ENCODE data around the gene GLB1L3.
A peak's percentile ranks its signal among the peaks of the same experiment; 100 is the strongest.
"Not testable (repeated sequence)": the region's sequence is repeated elsewhere in the genome, so short reads cannot be mapped to it uniquely, and the experiment has no call there.

Gene GLB1L3

GRCh38 chr11:134317103-134317502 is 40.9 kb downstream of the GLB1L3 start:
- no peak for DNase-seq

GRCh38 chr11:134321373-134321772 is 45.2 kb downstream of the GLB1L3 start:
- not testable (repeated sequence) for DNase-seq

- DNase-seq = no peak
Observed at GRCh38 chr11:134322553-134322952, 46.4 kb downstream of the GLB1L3 start.

- no peak for DNase-seq
Observed at GRCh38 chr11:134328433-134328832, 52.3 kb downstream of the GLB1L3 start.

GRCh38 chr11:134330611-134331353 is 54.6 kb downstream of the GLB1L3 start:
- DNase-seq = no peak

- DNase-seq = peak; percentile 29 to 87
Observed at GRCh38 chr11:134331354-134332188, 55.4 kb downstream of the GLB1L3 start, which contains the start of gene GLB1L2. Gene GLB1L2 (plus strand): TSS chr11:134331988. CDS start chr11:134332062, 74 bp downstream.

- DNase-seq = peak in 1 of 2 experiments; percentile 50
Observed at GRCh38 chr11:134332189-134332631, 56.0 kb downstream of the GLB1L3 start.

- DNase-seq = no peak
Observed at GRCh38 chr11:134332782-134333181, 56.6 kb downstream of the GLB1L3 start.

- DNase-seq = no peak
Observed at GRCh38 chr11:134333312-134333711, 57.1 kb downstream of the GLB1L3 start.

GRCh38 chr11:134333946-134334345 is 57.8 kb downstream of the GLB1L3 start:
- no peak for DNase-seq

GRCh38 chr11:134334796-134335571 is 58.8 kb downstream of the GLB1L3 start:
- no peak for DNase-seq

GRCh38 chr11:134337051-134337450 is 60.9 kb downstream of the GLB1L3 start:
- no peak for DNase-seq

GRCh38 chr11:134338068-134338467 is 61.9 kb downstream of the GLB1L3 start:
- DNase-seq = no peak

- DNase-seq = no peak
Observed at GRCh38 chr11:134338654-134339053, 62.5 kb downstream of the GLB1L3 start.

GRCh38 chr11:134339756-134340155 is 63.6 kb downstream of the GLB1L3 start:
- DNase-seq = no peak

- DNase-seq = no peak
Observed at GRCh38 chr11:134340354-134340964, 64.3 kb downstream of the GLB1L3 start.

- no peak for DNase-seq
Observed at GRCh38 chr11:134341805-134342571, 65.8 kb downstream of the GLB1L3 start.

- DNase-seq = no peak
Observed at GRCh38 chr11:134342572-134343340, 66.6 kb downstream of the GLB1L3 start.

GRCh38 chr11:134343646-134344045 is 67.5 kb downstream of the GLB1L3 start:
- DNase-seq = no peak

- DNase-seq = not testable (repeated sequence)
Observed at GRCh38 chr11:134344497-134345236, 68.5 kb downstream of the GLB1L3 start.
